ENCODE results near the gene TIMM17B.

The TIMM17B gene

GRCh38 chrX:48897625-48898306 is at the start of gene TIMM17B, which contains the start of gene PQBP1:
Gene TIMM17B (minus strand): TSS chrX:48897768. CDS start chrX:48897749, 19 bp downstream.
Gene PQBP1 (plus strand): TSS chrX:48897930. CDS start chrX:48898510, 580 bp downstream.
- H3K4me3 Mint-ChIP-seq, result peak within 1 kb of the TSS; percentile 78
- H3K27me3 Mint-ChIP-seq, result no peaks in the 10 kb centered on the region
- peak; percentile 69 to 87 for DNase-seq (ENCODE audit: low spot score in 2 of 2)
- peak; percentile 87 for ATAC-seq (replicated peaks; ENCODE audit: extremely low read depth, poor library complexity, severe bottlenecking)
- peaks cover 30% of the 10 kb centered on the region for H3K36me3 Mint-ChIP-seq (ENCODE audit: insufficient read depth)
- H3K27ac Mint-ChIP-seq (ENCODE audit: low read depth), result peak within 1 kb of the TSS; percentile 81
- H3K4me1 Mint-ChIP-seq, result peaks cover 13% of the 10 kb centered on the region
- no peaks in the 10 kb centered on the region for H3K9me3 Mint-ChIP-seq

GRCh38 chrX:48945517-48946348 is 48.2 kb upstream of the TIMM17B start:
- no peak overlapping the region for H3K27ac Mint-ChIP-seq (ENCODE audit: low read depth)
- H3K9me3 Mint-ChIP-seq, result no peaks in the 10 kb centered on the region
- no peaks in the 10 kb centered on the region for H3K27me3 Mint-ChIP-seq
- H3K4me3 Mint-ChIP-seq, result no peak overlapping the region
- peaks cover 40% of the 10 kb centered on the region for H3K4me1 Mint-ChIP-seq
- ATAC-seq (replicated peaks; ENCODE audit: extremely low read depth, poor library complexity, severe bottlenecking) (no peak), DNase-seq (ENCODE audit: low spot score in 2 of 2) (peak in 1 of 2 donors; percentile 37)
- peaks cover 10% of the 10 kb centered on the region for H3K36me3 Mint-ChIP-seq (ENCODE audit: insufficient read depth)

GRCh38 chrX:48942895-48943294 is 45.3 kb upstream of the TIMM17B start:
- Mint-ChIP-seq H3K9me3 (no peaks in the 10 kb centered on the region), H3K4me3 (no peak overlapping the region), H3K27me3 (no peaks in the 10 kb centered on the region), H3K27ac (ENCODE audit: low read depth) (peak overlapping the region; percentile 92), H3K4me1 (peaks cover 66% of the 10 kb centered on the region), H3K36me3 (ENCODE audit: insufficient read depth) (peaks cover 19% of the 10 kb centered on the region)
- ATAC-seq (replicated peaks; ENCODE audit: extremely low read depth, poor library complexity, severe bottlenecking), result no peak
- no peak for DNase-seq (ENCODE audit: low spot score in 2 of 2)

- DNase-seq (ENCODE audit: low spot score in 2 of 2) (no peak), ATAC-seq (replicated peaks; ENCODE audit: extremely low read depth, poor library complexity, severe bottlenecking) (no peak)
- H3K36me3 Mint-ChIP-seq (ENCODE audit: insufficient read depth), result peaks cover 24% of the 10 kb centered on the region
- H3K27ac Mint-ChIP-seq (ENCODE audit: low read depth), result peak overlapping the region; percentile 95
- no peaks in the 10 kb centered on the region for H3K9me3 Mint-ChIP-seq
- peaks cover 79% of the 10 kb centered on the region for H3K4me1 Mint-ChIP-seq
- H3K27me3 Mint-ChIP-seq, result no peaks in the 10 kb centered on the region
- peak overlapping the region; percentile 80 for H3K4me3 Mint-ChIP-seq
Observed at GRCh38 chrX:48940404-48940955, 42.9 kb upstream of the TIMM17B start.

GRCh38 chrX:48939524-48940228 is 42.1 kb upstream of the TIMM17B start:
- peaks cover 27% of the 10 kb centered on the region for H3K36me3 Mint-ChIP-seq (ENCODE audit: insufficient read depth)

GRCh38 chrX:48938721-48939425 is 41.3 kb upstream of the TIMM17B start:
- DNase-seq (ENCODE audit: low spot score in 2 of 2) (peak in 1 of 2 donors; percentile 56), ATAC-seq (replicated peaks; ENCODE audit: extremely low read depth, poor library complexity, severe bottlenecking) (peak; percentile 26)
- peaks cover 29% of the 10 kb centered on the region for H3K36me3 Mint-ChIP-seq (ENCODE audit: insufficient read depth)
- H3K9me3 Mint-ChIP-seq, result no peaks in the 10 kb centered on the region
- H3K27me3 Mint-ChIP-seq, result no peaks in the 10 kb centered on the region
- H3K4me1 Mint-ChIP-seq, result peaks cover 87% of the 10 kb centered on the region
- peak overlapping the region; percentile 80 for H3K4me3 Mint-ChIP-seq
- H3K27ac Mint-ChIP-seq (ENCODE audit: low read depth), result peak overlapping the region; percentile 95

More at GRCh38 chrX:48939524-48940228, 42.1 kb upstream of the TIMM17B start:
- H3K27ac Mint-ChIP-seq (ENCODE audit: low read depth), result peak overlapping the region; percentile 95
- DNase-seq (ENCODE audit: low spot score in 2 of 2) (no peak), ATAC-seq (replicated peaks; ENCODE audit: extremely low read depth, poor library complexity, severe bottlenecking) (peak; percentile 6)
- H3K4me1 Mint-ChIP-seq, result peaks cover 86% of the 10 kb centered on the region
- no peaks in the 10 kb centered on the region for H3K27me3 Mint-ChIP-seq
- peak overlapping the region; percentile 80 for H3K4me3 Mint-ChIP-seq
- no peaks in the 10 kb centered on the region for H3K9me3 Mint-ChIP-seq

GRCh38 chrX:48937054-48937907 is 39.7 kb upstream of the TIMM17B start:
- Mint-ChIP-seq H3K4me1 (peaks cover 75% of the 10 kb centered on the region), H3K36me3 (ENCODE audit: insufficient read depth) (peaks cover 35% of the 10 kb centered on the region), H3K27ac (ENCODE audit: low read depth) (peak overlapping the region; percentile 95), H3K9me3 (no peaks in the 10 kb centered on the region), H3K27me3 (no peaks in the 10 kb centered on the region), H3K4me3 (peak overlapping the region; percentile 80)
- ATAC-seq (replicated peaks; ENCODE audit: extremely low read depth, poor library complexity, severe bottlenecking) (peak; percentile 82), DNase-seq (ENCODE audit: low spot score in 2 of 2) (peak; percentile 61 to 84)

GRCh38 chrX:48936429-48937053 is 39.0 kb upstream of the TIMM17B start:
- H3K36me3 Mint-ChIP-seq (ENCODE audit: insufficient read depth), result peaks cover 36% of the 10 kb centered on the region
- ATAC-seq (replicated peaks; ENCODE audit: extremely low read depth, poor library complexity, severe bottlenecking) (no peak), DNase-seq (ENCODE audit: low spot score in 2 of 2) (no peak)
- H3K4me3 Mint-ChIP-seq, result peak overlapping the region; percentile 80
- H3K9me3 Mint-ChIP-seq, result no peaks in the 10 kb centered on the region
- peaks cover 68% of the 10 kb centered on the region for H3K4me1 Mint-ChIP-seq
- no peaks in the 10 kb centered on the region for H3K27me3 Mint-ChIP-seq
- H3K27ac Mint-ChIP-seq (ENCODE audit: low read depth), result peak overlapping the region; percentile 95

GRCh38 chrX:48935301-48935670 is 37.7 kb upstream of the TIMM17B start:
- H3K4me1 Mint-ChIP-seq, result peaks cover 59% of the 10 kb centered on the region
- no peaks in the 10 kb centered on the region for H3K9me3 Mint-ChIP-seq
- peak overlapping the region; percentile 46 for H3K27ac Mint-ChIP-seq (ENCODE audit: low read depth)
- no peak overlapping the region for H3K4me3 Mint-ChIP-seq
- ATAC-seq (replicated peaks; ENCODE audit: extremely low read depth, poor library complexity, severe bottlenecking) (no peak), DNase-seq (ENCODE audit: low spot score in 2 of 2) (no peak)
- peaks cover 38% of the 10 kb centered on the region for H3K36me3 Mint-ChIP-seq (ENCODE audit: insufficient read depth)
- no peaks in the 10 kb centered on the region for H3K27me3 Mint-ChIP-seq

- Mint-ChIP-seq H3K9me3 (no peaks in the 10 kb centered on the region), H3K27ac (ENCODE audit: low read depth) (peak overlapping the region; percentile 46), H3K36me3 (ENCODE audit: insufficient read depth) (peaks cover 39% of the 10 kb centered on the region), H3K27me3 (no peaks in the 10 kb centered on the region), H3K4me1 (peaks cover 54% of the 10 kb centered on the region), H3K4me3 (no peak overlapping the region)
- DNase-seq (ENCODE audit: low spot score in 2 of 2), result no peak
- no peak for ATAC-seq (replicated peaks; ENCODE audit: extremely low read depth, poor library complexity, severe bottlenecking)
Observed at GRCh38 chrX:48934581-48935300, 37.2 kb upstream of the TIMM17B start.

Measured in central memory CD8-positive, alpha-beta T cell (primary cell).